22Rv1 (cell line): Measurements from ENCODE around the gene FARS2.

Experiments
- CTCF ChIP-seq: fragments of 450-650 bp; IDR thresholded peaks from 2 replicates; pipeline ENCODE4 v1.5.1; 2017; ENCODE audit warnings: mild to moderate bottlenecking
- ZFX ChIP-seq: fragments of 450-650 bp; IDR thresholded peaks from 2 replicates; pipeline ENCODE4 v1.6.1; 2017; ENCODE audit warnings: antibody characterized with exemption, borderline replicate concordance

GRCh38 chr6:5247201-5247600 lies 14.1 kb upstream of the FARS2 start:
- TF ChIP-seq CTCF (no peak), ZFX (no peak)
